Transverse colon (tissue), 4 donors: ENCODE results near the gene ANGPTL2. TPM values are rescaled to one million over a fixed set of nuclear protein-coding genes. Genes with fewer than 3 reads are reported as not detected.

ENCODE experiments used
- DNase-seq: peaks from one replicate; pipeline ENCODE4 v3.0.0-alpha.2; 2019
- H3K27ac ChIP-seq, 4 donors: fragments of 200-600 bp; sonication (generic); 2 replicates each; pipeline ENCODE4 v1.5.1; 2016 to 2018; ENCODE audit warnings: inconsistent platforms in 4 of 4
- H3K27me3 ChIP-seq: fragments of 200-600 bp; sonication (generic); 2 replicates; pipeline ENCODE4 v1.5.1; 2017; ENCODE audit warnings: inconsistent platforms
- H3K36me3 ChIP-seq, 4 donors: fragments of 200-600 bp; sonication (generic); 2 replicates each; pipeline ENCODE4 v1.5.1; 2017 to 2019; ENCODE audit warnings: inconsistent platforms in 4 of 4
- H3K4me1 ChIP-seq, 4 donors: fragments of 200-600 bp; sonication (generic); 2 replicates each; pipeline ENCODE4 v1.5.1; 2017 to 2020; ENCODE audit warnings: inconsistent platforms in 4 of 4
- H3K4me3 ChIP-seq, 4 donors: fragments of 200-600 bp; sonication (generic); 1 replicate in 1 of 4; 2 replicates in 3 of 4; pipeline versions ENCODE4 v1.5.1 to v1.6.1; 2017 to 2019; ENCODE audit warnings: inconsistent platforms in 4 of 4
- H3K9me3 ChIP-seq, 2 donors: fragments of 200-600 bp; sonication (generic); 2 replicates each; pipeline ENCODE4 v1.5.1; 2017 to 2019; ENCODE audit warnings: inconsistent platforms in 2 of 2
- EP300 ChIP-seq: sonication (generic); formaldehyde crosslinking; IDR thresholded peaks from one replicate; pipeline ENCODE4 v1.6.1; 2017; ENCODE audit warnings: antibody characterized with exemption, low read depth
- POLR2A ChIP-seq: fragments of 450-650 bp; IDR thresholded peaks from one replicate; pipeline ENCODE4 v1.6.1; 2016; ENCODE audit warnings: antibody characterized with exemption, mild to moderate bottlenecking, moderate library complexity
- POLR2AphosphoS5 ChIP-seq, 3 donors: sonication (generic); formaldehyde crosslinking; IDR thresholded peaks; one replicate each; pipeline ENCODE4 v1.6.1; 2016; ENCODE audit warnings: antibody characterized with exemption in 3 of 3
- WGBS, 2 donors: methylation state at CpG; one replicate each; pipeline ENCODE4 v1.1.5; 2018; ENCODE audit warnings: low coverage in 1 of 2; 5-methylcytosine and 5-hydroxymethylcytosine counted together
- in situ Hi-C, 4 donors: fragments of 200-750 bp; cut with MboI; loops; one replicate each; pipeline versions ENCODE4 v1.15.0 to v1.15.1; 2017; ENCODE audit warnings: low sequenced_read_pairs in 3 of 4, low pct_ligation_motif_present in 1 of 4, low pct_unique_long_range_greater_than_20kb in 1 of 4
- intact Hi-C: fragments of 100-400 bp; cut with DNase I; formaldehyde crosslinking; loops from one replicate; pipeline ENCODE4 v1.15.1; 2023; ENCODE audit warnings: low total_unique reads
- total RNA-seq, 4 donors: library from RNA; depleted of rRNA; stranded (reverse); fragments of >200 nt; gene quantifications; one replicate each; pipeline ENCODE4 v1.1.0, GENCODE V29; 2016
- TF ChIP-seq, protein P1 (sequence below), 5 experiments: fragments of 200-600 bp in 3 of 5; fragments of 450-650 bp in 2 of 5; sonication (generic) in 3 of 5; IDR thresholded peaks; 1 replicate in 2 of 5; 2 replicates in 3 of 5; pipeline ENCODE4 v1.5.1; 2016 to 2017; ENCODE audit warnings: antibody characterized with exemption in 5 of 5, inconsistent platforms in 3 of 5, mild to moderate bottlenecking in 2 of 5, moderate library complexity in 1 of 5

Gene ANGPTL2
- total RNA-seq, 4 donors from 2014 or later, result 11.0 to 30.8 (median 13.1) TPM

- in situ Hi-C loops, result no loop called here
- 98% methylated on average over 7 to 9 of the region's 9 CpGs for WGBS, 2 donors
- H3K4me1 ChIP-seq, result peaks cover 0 to 8% (median 0%) of the 10 kb centered on the region in 4 donors
- H3K36me3 ChIP-seq, result no peaks in the 10 kb centered on the region
- H3K9me3 ChIP-seq, result no peaks in the 10 kb centered on the region
- DNase-seq, result no peak
- no peak overlapping the region for H3K27ac ChIP-seq
- TF ChIP-seq POLR2AphosphoS5 (IDR thresholded peaks at IDR 0.05) (no peak), POLR2A (no peak), EP300 (no peak)
- TF ChIP-seq, protein P1, sequence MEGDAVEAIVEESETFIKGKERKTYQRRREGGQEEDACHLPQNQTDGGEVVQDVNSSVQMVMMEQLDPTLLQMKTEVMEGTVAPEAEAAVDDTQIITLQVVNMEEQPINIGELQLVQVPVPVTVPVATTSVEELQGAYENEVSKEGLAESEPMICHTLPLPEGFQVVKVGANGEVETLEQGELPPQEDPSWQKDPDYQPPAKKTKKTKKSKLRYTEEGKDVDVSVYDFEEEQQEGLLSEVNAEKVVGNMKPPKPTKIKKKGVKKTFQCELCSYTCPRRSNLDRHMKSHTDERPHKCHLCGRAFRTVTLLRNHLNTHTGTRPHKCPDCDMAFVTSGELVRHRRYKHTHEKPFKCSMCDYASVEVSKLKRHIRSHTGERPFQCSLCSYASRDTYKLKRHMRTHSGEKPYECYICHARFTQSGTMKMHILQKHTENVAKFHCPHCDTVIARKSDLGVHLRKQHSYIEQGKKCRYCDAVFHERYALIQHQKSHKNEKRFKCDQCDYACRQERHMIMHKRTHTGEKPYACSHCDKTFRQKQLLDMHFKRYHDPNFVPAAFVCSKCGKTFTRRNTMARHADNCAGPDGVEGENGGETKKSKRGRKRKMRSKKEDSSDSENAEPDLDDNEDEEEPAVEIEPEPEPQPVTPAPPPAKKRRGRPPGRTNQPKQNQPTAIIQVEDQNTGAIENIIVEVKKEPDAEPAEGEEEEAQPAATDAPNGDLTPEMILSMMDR (IDR thresholded peaks at IDR 0.05), result no peak
- H3K27me3 ChIP-seq, result no peaks in the 10 kb centered on the region
- intact Hi-C loops, result no loop called here
- H3K4me3 ChIP-seq, result no peak overlapping the region
Measured at GRCh38 chr9:127161081-127161624, 38.7 kb upstream of the ANGPTL2 start.

- TF ChIP-seq, protein P1 (IDR thresholded peaks at IDR 0.05), result no peak
- TF ChIP-seq EP300 (no peak), POLR2A (no peak), POLR2AphosphoS5 (IDR thresholded peaks at IDR 0.05) (no peak)
- in situ Hi-C loops, result no loop called here
- WGBS, 2 donors, result 67 to 85% methylated on average over 1 to 8 of the region's 10 CpGs
- no peaks in the 10 kb centered on the region for H3K27me3 ChIP-seq
- no peak for DNase-seq
- intact Hi-C loops, result no loop called here
- H3K4me3 ChIP-seq, result no peak overlapping the region
- H3K36me3 ChIP-seq, result no peaks in the 10 kb centered on the region
- peak overlapping the region in 3 of 4 donors; percentile 23 to 54 (median 26) for H3K27ac ChIP-seq
- H3K4me1 ChIP-seq, result peaks cover 0 to 13% (median 3%) of the 10 kb centered on the region in 4 donors
- H3K9me3 ChIP-seq, result no peaks in the 10 kb centered on the region
Measured at GRCh38 chr9:127159949-127160610, 37.6 kb upstream of the ANGPTL2 start.

DNA sequence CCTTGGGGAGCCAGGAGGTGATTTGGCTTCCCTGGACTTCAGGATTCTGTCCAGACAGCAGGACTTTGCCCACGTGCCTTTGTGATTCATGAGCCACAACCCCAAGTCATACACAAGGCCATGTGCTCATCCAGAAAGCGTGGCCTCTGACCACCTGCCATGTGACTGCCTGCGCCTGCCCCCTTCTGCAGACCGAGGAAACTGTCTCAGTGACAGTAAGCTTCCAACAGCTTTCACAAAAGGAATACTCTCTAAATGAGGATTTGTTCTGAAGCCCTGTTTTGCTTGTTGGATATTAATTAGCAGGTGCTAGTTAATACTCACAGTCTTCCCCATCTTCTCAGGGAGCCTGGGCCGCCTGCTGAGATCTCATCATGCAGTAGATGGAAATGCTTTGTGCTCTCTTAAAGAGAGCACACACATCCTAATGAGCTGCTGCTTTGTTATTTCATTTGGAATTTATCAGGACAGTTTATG lies 36.9 kb upstream of the ANGPTL2 start:
- WGBS, 2 donors, result 59% methylated on average over 5 of the region's 5 CpGs; no CpG with 5 or more reads in 1 of the 2 donors
- Histone ChIP-seq H3K27ac (peak overlapping the region in 3 of 4 donors; percentile 26 to 54 (median 27)), H3K4me1 (peaks cover 7 to 20% (median 8%) of the 10 kb centered on the region in 4 donors), H3K27me3 (no peaks in the 10 kb centered on the region), H3K9me3 (no peaks in the 10 kb centered on the region), H3K4me3 (no peak overlapping the region), H3K36me3 (no peaks in the 10 kb centered on the region)
- intact Hi-C loops (no loop called here), in situ Hi-C loops (no loop called here)
- TF ChIP-seq POLR2AphosphoS5 (IDR thresholded peaks at IDR 0.05) (peak; percentile 18 to 42 (median 33)), EP300 (peak; percentile 10), POLR2A (no peak)
- DNase-seq, result peak; percentile 36

GRCh38 chr9:127158786-127159324 lies 36.4 kb upstream of the ANGPTL2 start:
- Histone ChIP-seq H3K9me3 (no peaks in the 10 kb centered on the region), H3K27me3 (no peaks in the 10 kb centered on the region), H3K4me1 (peaks cover 11 to 25% (median 13%) of the 10 kb centered on the region in 4 donors), H3K36me3 (no peaks in the 10 kb centered on the region), H3K4me3 (no peak overlapping the region), H3K27ac (peak overlapping the region in 3 of 4 donors; percentile 26 to 54 (median 27))
- TF ChIP-seq POLR2AphosphoS5 (IDR thresholded peaks at IDR 0.05), result no peak
- TF ChIP-seq, protein P1 (IDR thresholded peaks at IDR 0.05), result no peak
- TF ChIP-seq POLR2A, result no peak
- no peak for TF ChIP-seq EP300
- intact Hi-C loops, result no loop called here
- in situ Hi-C loops, result no loop called here
- 88 to 91% methylated on average over 2 to 4 of the region's 4 CpGs for WGBS, 2 donors
- no peak for DNase-seq
